Measurements from ENCODE around the gene WARS2.
A peak's percentile ranks its signal among the peaks of the same experiment; 100 is the strongest.
"Not testable (repeated sequence)": the region's sequence is repeated elsewhere in the genome, so short reads cannot be mapped to it uniquely, and the experiment has no call there.

Gene WARS2

GRCh38 chr1:119141660-119142059 lies 1.2 kb upstream of the WARS2 start:
- no peaks in the 10 kb centered on the region for H3K36me3 ChIP-seq (ENCODE audit: control insufficient read depth, insufficient read depth, low read length)
- H3K27me3 ChIP-seq (ENCODE audit: control insufficient read depth, insufficient read depth, low read length, poor library complexity, severe bottlenecking) = no peaks in the 10 kb centered on the region
- H3K4me3 ChIP-seq (ENCODE audit: insufficient read depth, low read depth, low read length) = peak overlapping the region; percentile 66
- no CpG with 5 or more reads among the region's 1 CpG for WGBS, 2 experiments
- H3K4me1 ChIP-seq (ENCODE audit: control insufficient read depth, insufficient read depth, low read length) = peaks cover 12% of the 10 kb centered on the region
- H3K9me3 ChIP-seq (ENCODE audit: control insufficient read depth, low read length) = no peaks in the 10 kb centered on the region
- H3K27ac ChIP-seq (ENCODE audit: insufficient read depth, low read depth, low read length, poor library complexity, severe bottlenecking) = no peak overlapping the region

- Histone ChIP-seq H3K9me3 (ENCODE audit: control insufficient read depth, low read length) (no peaks in the 10 kb centered on the region), H3K4me3 (ENCODE audit: insufficient read depth, low read depth, low read length) (peak overlapping the region; percentile 66), H3K27me3 (ENCODE audit: control insufficient read depth, insufficient read depth, low read length, poor library complexity, severe bottlenecking) (no peaks in the 10 kb centered on the region), H3K27ac (ENCODE audit: insufficient read depth, low read depth, low read length, poor library complexity, severe bottlenecking) (peak overlapping the region; percentile 99), H3K4me1 (ENCODE audit: control insufficient read depth, insufficient read depth, low read length) (peaks cover 12% of the 10 kb centered on the region), H3K36me3 (ENCODE audit: control insufficient read depth, insufficient read depth, low read length) (no peaks in the 10 kb centered on the region)
- 70 to 74% methylated on average over 11 of the region's 11 CpGs for WGBS, 2 experiments
Observed at GRCh38 chr1:119141020-119141424, 569 bp upstream of the WARS2 start.

GRCh38 chr1:119139857-119140176 lies 636 bp downstream of the WARS2 start:
- Histone ChIP-seq H3K4me1 (ENCODE audit: control insufficient read depth, insufficient read depth, low read length) (peaks cover 12% of the 10 kb centered on the region), H3K9me3 (ENCODE audit: control insufficient read depth, low read length) (no peaks in the 10 kb centered on the region), H3K4me3 (ENCODE audit: insufficient read depth, low read depth, low read length) (peak overlapping the region; percentile 66), H3K27me3 (ENCODE audit: control insufficient read depth, insufficient read depth, low read length, poor library complexity, severe bottlenecking) (no peaks in the 10 kb centered on the region), H3K27ac (ENCODE audit: insufficient read depth, low read depth, low read length, poor library complexity, severe bottlenecking) (peak overlapping the region; percentile 99), H3K36me3 (ENCODE audit: control insufficient read depth, insufficient read depth, low read length) (no peaks in the 10 kb centered on the region)
- 2 to 5% methylated on average over 7 to 9 of the region's 10 CpGs for WGBS, 2 experiments

- peak overlapping the region; percentile 66 for H3K4me3 ChIP-seq (ENCODE audit: insufficient read depth, low read depth, low read length)
- peaks cover 12% of the 10 kb centered on the region for H3K4me1 ChIP-seq (ENCODE audit: control insufficient read depth, insufficient read depth, low read length)
- WGBS, 2 experiments = 32 to 34% methylated on average over 5 of the region's 5 CpGs
- H3K27ac ChIP-seq (ENCODE audit: insufficient read depth, low read depth, low read length, poor library complexity, severe bottlenecking) = peak overlapping the region; percentile 99
- H3K27me3 ChIP-seq (ENCODE audit: control insufficient read depth, insufficient read depth, low read length, poor library complexity, severe bottlenecking) = no peaks in the 10 kb centered on the region
- no peaks in the 10 kb centered on the region for H3K36me3 ChIP-seq (ENCODE audit: control insufficient read depth, insufficient read depth, low read length)
- H3K9me3 ChIP-seq (ENCODE audit: control insufficient read depth, low read length) = no peaks in the 10 kb centered on the region
Observed at GRCh38 chr1:119139403-119139802, 1.1 kb downstream of the WARS2 start.

GRCh38 chr1:119136401-119136800 lies 4.1 kb downstream of the WARS2 start:
- 93 to 94% methylated on average over 2 of the region's 3 CpGs for WGBS, 2 experiments
- no peak overlapping the region for H3K27ac ChIP-seq (ENCODE audit: insufficient read depth, low read depth, low read length, poor library complexity, severe bottlenecking)
- H3K36me3 ChIP-seq (ENCODE audit: control insufficient read depth, insufficient read depth, low read length) = no peaks in the 10 kb centered on the region
- H3K9me3 ChIP-seq (ENCODE audit: control insufficient read depth, low read length) = no peaks in the 10 kb centered on the region
- no peak overlapping the region for H3K4me3 ChIP-seq (ENCODE audit: insufficient read depth, low read depth, low read length)
- no peaks in the 10 kb centered on the region for H3K27me3 ChIP-seq (ENCODE audit: control insufficient read depth, insufficient read depth, low read length, poor library complexity, severe bottlenecking)
- peaks cover 8% of the 10 kb centered on the region for H3K4me1 ChIP-seq (ENCODE audit: control insufficient read depth, insufficient read depth, low read length)

- no peak overlapping the region for H3K27ac ChIP-seq (ENCODE audit: insufficient read depth, low read depth, low read length, poor library complexity, severe bottlenecking)
- H3K4me3 ChIP-seq (ENCODE audit: insufficient read depth, low read depth, low read length) = no peak overlapping the region
- no peaks in the 10 kb centered on the region for H3K36me3 ChIP-seq (ENCODE audit: control insufficient read depth, insufficient read depth, low read length)
- no peaks in the 10 kb centered on the region for H3K9me3 ChIP-seq (ENCODE audit: control insufficient read depth, low read length)
- no peaks in the 10 kb centered on the region for H3K27me3 ChIP-seq (ENCODE audit: control insufficient read depth, insufficient read depth, low read length, poor library complexity, severe bottlenecking)
- H3K4me1 ChIP-seq (ENCODE audit: control insufficient read depth, insufficient read depth, low read length) = no peaks in the 10 kb centered on the region
- WGBS, 2 experiments = 89% methylated on average over 1 of the region's 1 CpG
Observed at GRCh38 chr1:119133987-119134386, 6.5 kb downstream of the WARS2 start.

GRCh38 chr1:119132179-119132578 lies 8.3 kb downstream of the WARS2 start:
- Histone ChIP-seq H3K4me1 (ENCODE audit: control insufficient read depth, insufficient read depth, low read length) (no peaks in the 10 kb centered on the region), H3K9me3 (ENCODE audit: control insufficient read depth, low read length) (no peaks in the 10 kb centered on the region), H3K27me3 (ENCODE audit: control insufficient read depth, insufficient read depth, low read length, poor library complexity, severe bottlenecking) (no peaks in the 10 kb centered on the region), H3K36me3 (ENCODE audit: control insufficient read depth, insufficient read depth, low read length) (no peaks in the 10 kb centered on the region), H3K4me3 (ENCODE audit: insufficient read depth, low read depth, low read length) (no peak overlapping the region), H3K27ac (ENCODE audit: insufficient read depth, low read depth, low read length, poor library complexity, severe bottlenecking) (no peak overlapping the region)
- WGBS, 2 experiments = 90 to 91% methylated on average over 3 of the region's 3 CpGs

GRCh38 chr1:119125874-119126273 lies 14.6 kb downstream of the WARS2 start:
- Histone ChIP-seq H3K4me1 (ENCODE audit: control insufficient read depth, insufficient read depth, low read length) (no peaks in the 10 kb centered on the region), H3K36me3 (ENCODE audit: control insufficient read depth, insufficient read depth, low read length) (no peaks in the 10 kb centered on the region), H3K27ac (ENCODE audit: insufficient read depth, low read depth, low read length, poor library complexity, severe bottlenecking) (no peak overlapping the region), H3K4me3 (ENCODE audit: insufficient read depth, low read depth, low read length) (no peak overlapping the region), H3K27me3 (ENCODE audit: control insufficient read depth, insufficient read depth, low read length, poor library complexity, severe bottlenecking) (no peaks in the 10 kb centered on the region), H3K9me3 (ENCODE audit: control insufficient read depth, low read length) (no peaks in the 10 kb centered on the region)
- 91 to 95% methylated on average over 1 of the region's 1 CpG for WGBS, 2 experiments

- H3K36me3 ChIP-seq (ENCODE audit: control insufficient read depth, insufficient read depth, low read length) = no peaks in the 10 kb centered on the region
- no peaks in the 10 kb centered on the region for H3K4me1 ChIP-seq (ENCODE audit: control insufficient read depth, insufficient read depth, low read length)
- WGBS, 2 experiments = 93 to 97% methylated on average over 3 of the region's 3 CpGs
- H3K9me3 ChIP-seq (ENCODE audit: control insufficient read depth, low read length) = no peaks in the 10 kb centered on the region
- no peak overlapping the region for H3K27ac ChIP-seq (ENCODE audit: insufficient read depth, low read depth, low read length, poor library complexity, severe bottlenecking)
- no peak overlapping the region for H3K4me3 ChIP-seq (ENCODE audit: insufficient read depth, low read depth, low read length)
- H3K27me3 ChIP-seq (ENCODE audit: control insufficient read depth, insufficient read depth, low read length, poor library complexity, severe bottlenecking) = no peaks in the 10 kb centered on the region
Observed at GRCh38 chr1:119124764-119125163, 15.7 kb downstream of the WARS2 start.

GRCh38 chr1:119121872-119122271 lies 18.6 kb downstream of the WARS2 start:
- H3K27me3 ChIP-seq (ENCODE audit: control insufficient read depth, insufficient read depth, low read length, poor library complexity, severe bottlenecking); H3K27ac ChIP-seq (ENCODE audit: insufficient read depth, low read depth, low read length, poor library complexity, severe bottlenecking); H3K9me3 ChIP-seq (ENCODE audit: control insufficient read depth, low read length); H3K4me3 ChIP-seq (ENCODE audit: insufficient read depth, low read depth, low read length); H3K4me1 ChIP-seq (ENCODE audit: control insufficient read depth, insufficient read depth, low read length); H3K36me3 ChIP-seq (ENCODE audit: control insufficient read depth, insufficient read depth, low read length): not testable (repeated sequence)
- 84 to 95% methylated on average over 1 of the region's 1 CpG for WGBS, 2 experiments

- Histone ChIP-seq H3K36me3 (ENCODE audit: control insufficient read depth, insufficient read depth, low read length) (no peaks in the 10 kb centered on the region), H3K4me1 (ENCODE audit: control insufficient read depth, insufficient read depth, low read length) (peaks cover 11% of the 10 kb centered on the region), H3K4me3 (ENCODE audit: insufficient read depth, low read depth, low read length) (no peak overlapping the region), H3K27me3 (ENCODE audit: control insufficient read depth, insufficient read depth, low read length, poor library complexity, severe bottlenecking) (no peaks in the 10 kb centered on the region), H3K9me3 (ENCODE audit: control insufficient read depth, low read length) (no peaks in the 10 kb centered on the region), H3K27ac (ENCODE audit: insufficient read depth, low read depth, low read length, poor library complexity, severe bottlenecking) (no peak overlapping the region)
- 66 to 69% methylated on average over 7 of the region's 7 CpGs for WGBS, 2 experiments
Observed at GRCh38 chr1:119116725-119117124, 23.7 kb downstream of the WARS2 start.
